Liver (tissue), 9 donors: Measurements from ENCODE around the gene ZNF432. TPM values are rescaled to one million over a fixed set of nuclear protein-coding genes. Genes with fewer than 3 reads are reported as not detected.

ENCODE experiments used
- DNase-seq: peaks from one replicate; pipeline ENCODE4 v3.0.0-alpha.2; 2017; ENCODE audit warnings: low spot score
- H3K27ac ChIP-seq, 2 donors: one replicate each; pipeline ENCODE4 v1.7.0; 2013; ENCODE audit warnings: inconsistent platforms in 2 of 2, low read length in 2 of 2, control low read depth in 1 of 2, low read depth in 1 of 2, mild to moderate bottlenecking in 1 of 2
- H3K27me3 ChIP-seq, 4 donors: one replicate each; pipeline versions ENCODE4 v1.6.1 to v1.7.0; 2013; ENCODE audit warnings: low read length in 3 of 4, inconsistent platforms in 1 of 4, mild to moderate bottlenecking in 1 of 4, moderate library complexity in 1 of 4; ENCODE audit not compliant: control insufficient read depth in 4 of 4, insufficient read depth in 4 of 4
- H3K36me3 ChIP-seq, 4 donors: one replicate each; pipeline versions ENCODE4 v1.6.1 to v1.7.0; 2013; ENCODE audit warnings: low read length in 3 of 4, mild to moderate bottlenecking in 3 of 4, low read depth in 1 of 4, moderate library complexity in 1 of 4; ENCODE audit not compliant: control insufficient read depth in 4 of 4, insufficient read depth in 3 of 4
- H3K4me1 ChIP-seq, 4 donors: one replicate each; pipeline versions ENCODE4 v1.6.1 to v1.7.0; 2013; ENCODE audit warnings: low read length in 3 of 4, mild to moderate bottlenecking in 3 of 4, moderate library complexity in 1 of 4; ENCODE audit not compliant: control insufficient read depth in 4 of 4, insufficient read depth in 4 of 4
- H3K4me3 ChIP-seq, 3 donors: one replicate each; pipeline versions ENCODE4 v1.6.1 to v1.7.0; 2013; ENCODE audit warnings: low read length in 3 of 3, control low read depth in 1 of 3, low read depth in 1 of 3, mild to moderate bottlenecking in 1 of 3
- H3K9ac ChIP-seq, 2 donors: one replicate each; pipeline ENCODE4 v1.7.0; 2013; ENCODE audit warnings: low read length in 2 of 2, mild to moderate bottlenecking in 2 of 2, moderate library complexity in 2 of 2, control low read depth in 1 of 2, low read depth in 1 of 2
- H3K9me3 ChIP-seq, 4 donors: one replicate each; pipeline versions ENCODE4 v1.6.1 to v1.7.0; 2013; ENCODE audit warnings: low read length in 3 of 4; ENCODE audit not compliant: control insufficient read depth in 4 of 4
- EGR1 ChIP-seq, 2 donors: IDR thresholded peaks; 2 replicates each; pipeline ENCODE4 v1.6.1; 2016 to 2018; ENCODE audit warnings: antibody characterized with exemption in 2 of 2, low read depth in 2 of 2
- GABPA ChIP-seq, 2 donors: IDR thresholded peaks in 1 of 2; conservative IDR thresholded peaks in 1 of 2; 2 replicates each; pipeline ENCODE4 v1.6.1; 2016; ENCODE audit warnings: antibody characterized with exemption in 2 of 2, mild to moderate bottlenecking in 1 of 2, moderate library complexity in 1 of 2
- HNF4A ChIP-seq, 2 donors: conservative IDR thresholded peaks; 2 replicates each; pipeline ENCODE4 v1.6.1; 2016; ENCODE audit warnings: antibody characterized with exemption in 2 of 2, mild to moderate bottlenecking in 2 of 2
- RAD21 ChIP-seq, 2 donors: IDR thresholded peaks; 2 replicates each; pipeline ENCODE4 v1.6.1; 2016; ENCODE audit warnings: antibody characterized with exemption in 2 of 2, mild to moderate bottlenecking in 2 of 2
- REST ChIP-seq: IDR thresholded peaks from 2 replicates; pipeline ENCODE4 v1.6.1; 2016; ENCODE audit warnings: antibody characterized with exemption, mild to moderate bottlenecking
- RXRA ChIP-seq, 2 donors: IDR thresholded peaks; 2 replicates each; pipeline ENCODE4 v1.6.1; 2017 to 2018; ENCODE audit warnings: antibody characterized with exemption in 2 of 2, mild to moderate bottlenecking in 1 of 2
- SP1 ChIP-seq: IDR thresholded peaks from 2 replicates; pipeline ENCODE4 v1.6.1; 2018; ENCODE audit warnings: antibody characterized with exemption, mild to moderate bottlenecking
- TAF1 ChIP-seq: conservative IDR thresholded peaks from 2 replicates; pipeline ENCODE4 v1.6.1; 2016; ENCODE audit warnings: antibody characterized with exemption, mild to moderate bottlenecking
- YY1 ChIP-seq: IDR thresholded peaks from 2 replicates; pipeline ENCODE4 v1.6.1; 2016; ENCODE audit warnings: antibody characterized with exemption, mild to moderate bottlenecking
- WGBS: extraction: QIAGEN DNeasy Blood & Tissue Kit; methylation state at CpG from one replicate; pipeline ENCODE4 v1.1.7; 2013; 5-methylcytosine and 5-hydroxymethylcytosine counted together
- polyA plus RNA-seq, 2 donors: library from polyadenylated mRNA; stranded (reverse) in 1 of 2; unstranded in 1 of 2; fragments of 200-250 nt in 1 of 2; fragments of >200 nt in 1 of 2; fragmentation: Nextera tagmentation in 1 of 2; extraction: Ambion mirVana in 1 of 2; gene quantifications; one replicate each; pipeline versions ENCODE4 v1.2.1 to v1.2.3, GENCODE V29; 2013 to 2015
- total RNA-seq, 2 donors: library from RNA; depleted of rRNA; stranded (reverse); fragments of >200 nt; gene quantifications; one replicate each; pipeline ENCODE4 v1.2.3, GENCODE V29; 2014
- TF ChIP-seq, protein P1 (sequence below): IDR thresholded peaks from 2 replicates; pipeline ENCODE4 v1.6.1; 2016; ENCODE audit warnings: antibody characterized with exemption
- TF ChIP-seq, protein P2 (sequence below): IDR thresholded peaks from 2 replicates; pipeline ENCODE4 v1.6.1; 2016; ENCODE audit warnings: antibody characterized with exemption
- TF ChIP-seq, protein P3 (sequence below): IDR thresholded peaks from 2 replicates; pipeline ENCODE4 v1.6.1; 2016; ENCODE audit warnings: antibody characterized with exemption
- donor health status: healthy.
- donor health status: healthy.
- donor health status: healthy.
- donor health status: healthy.
- donor health status: healthy.

Gene ZNF432
- total and polyA plus RNA-seq, 4 donors, result 0.83 to 4.8 (median 1.9) TPM

DNA sequence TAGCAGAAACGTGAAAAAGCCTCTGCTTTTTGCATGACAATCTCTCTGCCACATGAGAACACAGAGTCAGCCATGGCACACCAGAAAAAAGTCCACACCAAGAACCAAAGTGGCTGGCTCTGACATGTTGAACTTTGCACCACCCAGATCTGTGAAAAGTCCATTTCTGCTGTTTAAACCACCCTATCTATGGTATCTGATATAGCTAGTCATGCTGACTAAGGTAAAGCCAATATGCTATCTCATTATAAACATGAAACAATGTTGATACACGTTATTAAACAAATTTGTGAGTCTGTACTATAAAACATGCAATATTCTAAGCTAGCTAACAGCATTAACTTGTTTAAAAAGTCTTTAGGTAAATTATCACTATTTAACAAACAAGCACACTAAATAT lies 21.0 kb upstream of the ZNF432 start (continued):
- TF ChIP-seq, protein P1, sequence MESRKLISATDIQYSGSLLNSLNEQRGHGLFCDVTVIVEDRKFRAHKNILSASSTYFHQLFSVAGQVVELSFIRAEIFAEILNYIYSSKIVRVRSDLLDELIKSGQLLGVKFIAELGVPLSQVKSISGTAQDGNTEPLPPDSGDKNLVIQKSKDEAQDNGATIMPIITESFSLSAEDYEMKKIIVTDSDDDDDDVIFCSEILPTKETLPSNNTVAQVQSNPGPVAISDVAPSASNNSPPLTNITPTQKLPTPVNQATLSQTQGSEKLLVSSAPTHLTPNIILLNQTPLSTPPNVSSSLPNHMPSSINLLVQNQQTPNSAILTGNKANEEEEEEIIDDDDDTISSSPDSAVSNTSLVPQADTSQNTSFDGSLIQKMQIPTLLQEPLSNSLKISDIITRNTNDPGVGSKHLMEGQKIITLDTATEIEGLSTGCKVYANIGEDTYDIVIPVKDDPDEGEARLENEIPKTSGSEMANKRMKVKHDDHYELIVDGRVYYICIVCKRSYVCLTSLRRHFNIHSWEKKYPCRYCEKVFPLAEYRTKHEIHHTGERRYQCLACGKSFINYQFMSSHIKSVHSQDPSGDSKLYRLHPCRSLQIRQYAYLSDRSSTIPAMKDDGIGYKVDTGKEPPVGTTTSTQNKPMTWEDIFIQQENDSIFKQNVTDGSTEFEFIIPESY, result no peak
- TF ChIP-seq HNF4A (conservative IDR thresholded peaks at IDR 0.05), result no peak

GRCh38 chr19:52066258-52066863 lies 17.7 kb upstream of the ZNF432 start:
- Histone ChIP-seq H3K27me3 (no peaks in the 10 kb centered on the region), H3K27ac (no peak overlapping the region), H3K4me3 (peak overlapping the region in 2 of 3 donors; percentile 41 to 81), H3K9ac (no peak overlapping the region), H3K9me3 (peaks cover 64 to 90% (median 74%) of the 10 kb centered on the region in 4 donors), H3K36me3 (peaks cover 12 to 66% (median 57%) of the 10 kb centered on the region in 4 donors), H3K4me1 (no peaks in the 10 kb centered on the region)
- TF ChIP-seq RAD21 (IDR thresholded peaks at IDR 0.05) (no peak), REST (no peak), HNF4A (conservative IDR thresholded peaks at IDR 0.05) (no peak), GABPA (IDR thresholded peaks at IDR 0.05 in 1 of 2, conservative IDR thresholded peaks at IDR 0.05 in 1 of 2) (no peak), EGR1 (IDR thresholded peaks at IDR 0.05; ENCODE audit: low read depth in 2 of 2) (no peak), SP1 (no peak), TAF1 (no peak), RXRA (IDR thresholded peaks at IDR 0.05) (no peak), YY1 (no peak)
- TF ChIP-seq, protein P2, sequence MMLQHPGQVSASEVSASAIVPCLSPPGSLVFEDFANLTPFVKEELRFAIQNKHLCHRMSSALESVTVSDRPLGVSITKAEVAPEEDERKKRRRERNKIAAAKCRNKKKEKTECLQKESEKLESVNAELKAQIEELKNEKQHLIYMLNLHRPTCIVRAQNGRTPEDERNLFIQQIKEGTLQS, result no peak
- TF ChIP-seq, protein P3, sequence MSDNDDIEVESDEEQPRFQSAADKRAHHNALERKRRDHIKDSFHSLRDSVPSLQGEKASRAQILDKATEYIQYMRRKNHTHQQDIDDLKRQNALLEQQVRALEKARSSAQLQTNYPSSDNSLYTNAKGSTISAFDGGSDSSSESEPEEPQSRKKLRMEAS, result no peak
- TF ChIP-seq, protein P1, result no peak
- 97% methylated on average over 6 of the region's 6 CpGs for WGBS
- no peak for DNase-seq
